Tibial nerve (tissue), 4 donors: ENCODE data around the gene SPATA1.

Source experiments
- EP300 ChIP-seq, 2 donors: sonication (generic); formaldehyde crosslinking; IDR thresholded peaks; one replicate each; pipeline ENCODE4 v1.6.1; 2017; ENCODE audit warnings: antibody characterized with exemption in 2 of 2, mild to moderate bottlenecking in 1 of 2
- POLR2A ChIP-seq, 2 donors: fragments of 450-650 bp; IDR thresholded peaks; one replicate each; pipeline ENCODE4 v1.6.1; 2017; ENCODE audit warnings: antibody characterized with exemption in 2 of 2, mild to moderate bottlenecking in 2 of 2, moderate library complexity in 2 of 2
- TF ChIP-seq, protein P1 (sequence below), 5 experiments: fragments of 200-600 bp in 3 of 5; fragments of 450-650 bp in 2 of 5; sonication (generic) in 3 of 5; IDR thresholded peaks; one replicate each; pipeline ENCODE4 v1.5.1; 2016 to 2019; ENCODE audit warnings: antibody characterized with exemption in 5 of 5, mild to moderate bottlenecking in 3 of 5, moderate library complexity in 2 of 5

- TF ChIP-seq POLR2A (IDR thresholded peaks at IDR 0.05) (no peak), EP300 (IDR thresholded peaks at IDR 0.05) (no peak)
- TF ChIP-seq, protein P1, sequence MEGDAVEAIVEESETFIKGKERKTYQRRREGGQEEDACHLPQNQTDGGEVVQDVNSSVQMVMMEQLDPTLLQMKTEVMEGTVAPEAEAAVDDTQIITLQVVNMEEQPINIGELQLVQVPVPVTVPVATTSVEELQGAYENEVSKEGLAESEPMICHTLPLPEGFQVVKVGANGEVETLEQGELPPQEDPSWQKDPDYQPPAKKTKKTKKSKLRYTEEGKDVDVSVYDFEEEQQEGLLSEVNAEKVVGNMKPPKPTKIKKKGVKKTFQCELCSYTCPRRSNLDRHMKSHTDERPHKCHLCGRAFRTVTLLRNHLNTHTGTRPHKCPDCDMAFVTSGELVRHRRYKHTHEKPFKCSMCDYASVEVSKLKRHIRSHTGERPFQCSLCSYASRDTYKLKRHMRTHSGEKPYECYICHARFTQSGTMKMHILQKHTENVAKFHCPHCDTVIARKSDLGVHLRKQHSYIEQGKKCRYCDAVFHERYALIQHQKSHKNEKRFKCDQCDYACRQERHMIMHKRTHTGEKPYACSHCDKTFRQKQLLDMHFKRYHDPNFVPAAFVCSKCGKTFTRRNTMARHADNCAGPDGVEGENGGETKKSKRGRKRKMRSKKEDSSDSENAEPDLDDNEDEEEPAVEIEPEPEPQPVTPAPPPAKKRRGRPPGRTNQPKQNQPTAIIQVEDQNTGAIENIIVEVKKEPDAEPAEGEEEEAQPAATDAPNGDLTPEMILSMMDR (IDR thresholded peaks at IDR 0.05): peak in 1 of 5 experiments; percentile 1
Measured at GRCh38 chr1:84505493-84506001, 639 bp upstream of the SPATA1 start.
